Midbrain (tissue), 1 donor: ENCODE data around the gene CCL2.
A peak's percentile ranks its signal among the peaks of the same experiment; 100 is the strongest.

ENCODE experiments used
- DNase-seq: peaks from one replicate; lab custom pipeline; 2025; lab: John Stamatoyannopoulos, UW

The CCL2 gene

DNA sequence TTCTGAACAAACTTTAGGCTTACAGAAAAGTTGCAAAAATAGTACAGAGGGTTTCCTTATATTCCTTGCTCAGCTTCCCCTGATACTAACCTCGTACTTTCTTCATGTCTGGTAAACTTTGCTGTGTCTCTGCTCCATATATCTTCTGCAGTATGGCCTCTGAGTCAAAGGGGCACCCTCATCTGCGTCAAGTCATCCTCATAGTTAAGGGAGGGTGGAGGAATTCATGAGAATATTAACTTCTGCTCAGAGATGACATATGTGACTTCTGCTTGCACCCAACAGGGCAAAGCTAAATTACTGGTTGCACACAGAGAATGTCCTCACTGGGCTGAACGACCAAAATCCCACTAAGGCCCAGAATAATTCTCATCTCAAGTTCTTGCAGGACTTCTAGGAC lies 10.6 kb downstream of the CCL2 start:
- DNase-seq = no peak

DNA sequence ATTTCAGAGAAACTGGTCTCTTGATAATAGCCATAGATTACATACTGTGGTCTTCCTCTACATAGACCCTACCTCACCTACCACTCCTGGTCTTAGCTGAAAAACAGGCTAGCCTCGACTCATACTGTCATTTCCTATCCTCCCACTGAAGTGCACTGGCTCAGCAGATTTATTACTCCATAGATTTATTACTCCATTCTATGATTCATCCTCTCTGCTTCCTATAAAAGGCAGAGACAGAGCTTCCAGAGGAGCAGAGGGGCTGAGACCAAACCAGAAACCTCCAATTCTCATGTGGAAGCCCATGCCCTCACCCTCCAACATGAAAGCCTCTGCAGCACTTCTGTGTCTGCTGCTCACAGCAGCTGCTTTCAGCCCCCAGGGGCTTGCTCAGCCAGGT lies 14.9 kb downstream of the CCL2 start, which contains the start of gene CCL7:
Gene CCL7 (plus strand): TSS at position 253 of the 400 bp plus-strand sequence. CDS start 70 bp downstream, at position 323.
- DNase-seq = no peak

GRCh38 chr17:34275881-34276280 lies 20.8 kb downstream of the CCL2 start:
- no peak for DNase-seq

GRCh38 chr17:34276826-34277225 lies 21.7 kb downstream of the CCL2 start:
- DNase-seq = no peak

DNA sequence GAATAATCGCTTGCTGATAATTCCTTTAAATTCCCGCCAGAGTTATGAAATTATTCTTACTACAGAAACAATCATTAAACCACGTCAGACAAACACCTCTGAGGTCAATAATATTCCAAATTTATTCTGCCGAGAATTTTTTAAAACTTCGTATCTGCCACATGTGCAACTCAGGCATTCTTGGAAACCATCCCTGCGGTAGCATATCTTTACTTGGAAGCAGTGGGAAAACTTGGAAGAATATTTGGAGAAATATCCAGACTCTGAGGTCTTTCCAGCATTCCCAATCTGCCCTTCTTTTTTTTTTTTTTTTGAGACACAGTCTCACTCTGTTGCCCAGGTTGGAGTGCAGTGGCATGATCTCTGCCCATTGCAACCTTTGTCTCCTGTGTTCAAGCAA lies 28.5 kb downstream of the CCL2 start:
- no peak for DNase-seq

DNA sequence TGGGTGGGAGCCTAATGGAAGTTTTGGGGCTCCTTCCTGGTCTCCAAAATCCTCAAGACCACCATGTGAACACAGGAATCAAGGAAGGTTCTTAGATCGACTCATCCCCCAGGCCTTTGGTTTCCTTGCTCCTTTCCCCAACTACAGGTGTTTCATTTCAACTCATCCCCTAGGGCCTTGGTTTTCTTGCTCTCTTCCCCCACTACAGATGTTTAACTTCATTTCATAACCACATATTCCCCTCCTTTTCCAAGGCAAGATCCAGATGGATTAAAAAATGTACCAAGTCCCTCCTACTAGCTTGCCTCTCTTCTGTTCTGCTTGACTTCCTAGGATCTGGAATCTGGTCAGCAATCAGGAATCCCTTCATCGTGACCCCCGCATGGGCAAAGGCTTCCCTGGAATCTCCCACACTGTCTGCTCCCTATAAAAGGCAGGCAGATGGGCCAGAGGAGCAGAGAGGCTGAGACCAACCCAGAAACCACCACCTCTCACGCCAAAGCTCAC lies 30.3 kb downstream of the CCL2 start, which contains the start of gene CCL11:
Gene CCL11 (plus strand): TSS at position 457 of the 507 bp plus-strand sequence. CDS start 67 bp downstream, outside the sequence.
- DNase-seq = no peak

GRCh38 chr17:34287875-34288274 lies 32.8 kb downstream of the CCL2 start:
- DNase-seq = no peak

DNA sequence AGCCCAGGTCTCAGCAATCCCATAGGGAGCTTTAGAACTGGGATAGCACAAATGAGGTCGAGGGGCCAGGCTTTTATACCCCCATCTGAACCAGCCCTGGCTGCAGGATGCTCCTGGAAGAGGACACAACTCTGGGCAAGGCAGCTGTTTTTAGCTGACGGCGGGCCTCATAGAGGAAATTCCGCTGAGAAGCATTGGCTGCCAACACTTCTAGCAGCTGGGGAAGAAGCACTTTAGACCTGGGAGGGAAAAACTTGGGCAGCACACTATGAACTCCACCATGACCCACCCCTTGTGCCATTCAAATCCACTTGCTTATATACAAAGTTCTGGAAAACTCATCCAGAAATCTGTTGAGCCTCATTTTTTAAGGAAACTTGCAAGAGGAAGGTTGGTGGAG lies 35.5 kb downstream of the CCL2 start:
- DNase-seq = no peak

GRCh38 chr17:34291721-34292348 lies 36.8 kb downstream of the CCL2 start:
- DNase-seq = no peak

DNA sequence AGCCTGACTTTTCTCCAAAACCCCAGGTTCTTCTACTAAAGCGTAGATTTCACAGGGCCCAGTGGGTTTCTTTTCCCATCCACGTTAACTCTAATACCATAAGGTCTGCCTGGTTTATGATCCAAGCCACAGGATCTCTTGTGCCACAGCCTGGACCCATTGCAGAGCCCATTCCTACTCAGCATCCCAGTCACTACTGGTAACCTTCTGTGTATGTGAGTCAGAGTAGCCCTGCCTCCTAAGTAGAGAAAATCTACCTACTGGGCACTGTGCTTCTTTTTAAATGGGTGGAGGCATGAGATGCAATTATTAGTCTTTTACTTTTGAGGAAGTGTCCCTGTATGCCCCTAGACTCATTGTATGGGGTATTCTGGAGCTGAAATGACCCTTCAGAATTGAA lies 43.9 kb downstream of the CCL2 start:
- no peak for DNase-seq

DNA sequence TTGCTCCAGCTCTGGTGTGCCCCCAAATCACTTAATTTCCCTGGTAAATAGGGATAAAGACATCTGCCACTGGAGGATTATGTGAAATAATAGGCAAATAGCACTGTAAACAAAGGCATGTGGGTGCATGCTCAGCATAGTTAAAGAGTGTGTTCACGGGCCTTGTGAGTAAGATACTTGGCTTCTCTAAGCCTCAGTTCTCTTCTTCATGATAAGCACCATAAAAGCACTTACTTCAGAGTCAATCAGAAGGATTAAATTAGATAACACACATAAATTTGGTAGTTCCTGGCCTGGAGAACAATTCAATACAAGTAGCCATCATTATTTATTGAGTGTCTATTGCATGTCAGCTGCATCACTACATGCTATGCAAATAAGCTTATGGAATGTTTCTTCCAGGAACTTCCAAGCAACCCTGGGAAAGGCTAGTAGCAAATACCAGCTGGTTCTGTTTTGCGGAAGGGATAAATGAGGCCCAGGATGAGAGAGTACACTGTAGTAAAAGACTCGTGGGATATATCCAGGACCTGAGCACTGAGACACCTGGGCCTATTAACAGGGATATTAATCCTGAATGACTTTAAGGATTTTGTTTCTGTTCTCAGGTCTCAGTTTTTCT lies 45.0 kb downstream of the CCL2 start:
- no peak for DNase-seq

- no peak for DNase-seq
Observed at GRCh38 chr17:34300652-34301370, 45.7 kb downstream of the CCL2 start.

GRCh38 chr17:34301986-34302385 lies 46.9 kb downstream of the CCL2 start:
- no peak for DNase-seq

DNA sequence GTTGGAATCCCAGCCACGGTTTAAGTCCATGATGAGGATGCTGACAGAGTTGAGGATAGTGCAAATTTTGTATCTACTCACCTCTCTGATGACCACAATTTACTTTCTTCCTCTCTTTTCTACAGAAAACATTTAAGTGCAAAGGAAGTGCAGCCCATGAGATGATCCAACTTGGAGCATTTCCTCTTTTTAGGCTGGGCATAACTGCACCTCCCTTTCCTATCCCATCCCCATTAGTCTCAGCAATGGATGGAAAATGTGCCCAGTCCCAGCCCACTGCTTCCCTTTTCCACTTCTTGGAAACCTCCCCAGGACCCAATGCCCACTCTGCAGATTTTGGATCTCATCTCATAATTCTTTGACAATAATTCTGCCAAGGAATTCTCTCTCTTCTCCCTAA lies 47.6 kb downstream of the CCL2 start:
- no peak for DNase-seq

- no peak for DNase-seq
Observed at GRCh38 chr17:34303606-34304005, 48.5 kb downstream of the CCL2 start.

- DNase-seq = no peak
Observed at GRCh38 chr17:34305061-34305460, 50.0 kb downstream of the CCL2 start.

- DNase-seq = no peak
Observed at GRCh38 chr17:34305606-34306005, 50.5 kb downstream of the CCL2 start.

GRCh38 chr17:34306466-34306865 lies 51.4 kb downstream of the CCL2 start:
- DNase-seq = peak; percentile 16
